Activated naive CD4-positive, alpha-beta T cell treated with anti-CD3 and anti-CD28 coated beads for 36 hours (primary cell): ENCODE results near the gene CRACR2B. TPM values are rescaled to one million over a fixed set of nuclear protein-coding genes. Genes with fewer than 3 reads are reported as not detected.

Source experiments
- CTCF ChIA-PET: fragments of 350-600 bp; sonication (Branson Sonifier 250); formaldehyde crosslinking; loops from one replicate; lab custom pipeline; 2021; ENCODE audit warnings: antibody characterized with exemption; lab: Charles Lee
- DNase-seq: peaks from one replicate; pipeline ENCODE4 v3.0.0-alpha.2; 2020
- H3K27ac Mint-ChIP-seq: one replicate; pipeline ENCODE4 v1.8.0; 2021; ENCODE audit warnings: mild to moderate bottlenecking, mixed read lengths
- H3K27me3 Mint-ChIP-seq: one replicate; pipeline ENCODE4 v1.8.0; 2021; ENCODE audit warnings: low read depth, mixed read lengths
- H3K36me3 Mint-ChIP-seq: one replicate; pipeline ENCODE4 v1.8.0; 2021; ENCODE audit warnings: low read depth, mixed read lengths
- H3K4me1 Mint-ChIP-seq: one replicate; pipeline ENCODE4 v1.8.0; 2021; ENCODE audit warnings: low read depth, mixed read lengths
- H3K4me3 Mint-ChIP-seq: one replicate; pipeline ENCODE4 v1.8.0; 2021; ENCODE audit warnings: mild to moderate bottlenecking, moderate library complexity, mixed read lengths
- H3K9me3 Mint-ChIP-seq: one replicate; pipeline ENCODE4 v1.8.0; 2021; ENCODE audit warnings: mixed read lengths
- intact Hi-C: fragments of 100-400 bp; cut with micrococcal nuclease; formaldehyde crosslinking; loops from one replicate; pipeline ENCODE4 v1.15.1; 2023
- total RNA-seq, 2 experiments: library from RNA; stranded (reverse); gene quantifications; one replicate each; pipeline ENCODE4 v1.2.3, GENCODE V29; 2021

The CRACR2B gene
- total RNA-seq, 2 experiments from 2014 or later, result 0.32 to 0.41 TPM

DNA sequence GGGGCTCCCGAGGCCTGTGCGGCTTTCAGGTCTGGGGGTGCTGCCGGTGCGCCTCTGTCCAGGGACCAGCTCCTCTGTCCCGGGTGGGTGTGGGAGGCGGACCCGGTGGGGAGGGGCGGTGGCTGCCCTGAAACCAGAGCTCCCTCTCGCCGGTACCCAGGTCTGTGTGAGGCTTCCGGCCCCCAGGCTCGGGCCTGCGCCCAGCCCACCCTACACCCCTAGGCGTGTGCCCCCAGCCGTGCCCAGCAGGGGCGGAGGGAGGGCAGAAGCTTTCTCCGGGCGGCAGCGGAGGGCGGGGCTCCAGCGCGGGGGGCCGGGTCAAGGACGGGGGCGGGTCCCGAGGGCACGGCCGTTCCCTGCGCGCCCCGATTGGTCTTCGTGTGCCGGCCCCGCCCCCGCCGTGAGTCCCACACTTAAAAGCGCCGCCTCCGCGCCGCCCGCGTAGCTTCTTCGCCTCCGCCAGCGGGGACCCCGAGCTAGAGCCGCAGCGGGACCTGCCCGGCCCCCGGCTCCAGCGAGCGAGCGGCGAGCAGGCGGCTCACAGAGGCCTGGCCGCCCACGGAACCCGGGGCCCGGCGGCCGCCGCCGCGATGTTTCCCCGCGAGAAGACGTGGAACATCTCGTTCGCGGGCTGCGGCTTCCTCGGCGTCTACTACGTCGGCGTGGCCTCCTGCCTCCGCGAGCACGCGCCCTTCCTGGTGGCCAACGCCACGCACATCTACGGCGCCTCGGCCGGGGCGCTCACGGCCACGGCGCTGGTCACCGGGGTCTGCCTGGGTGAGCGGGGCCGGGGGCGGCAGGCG, 8.4 kb upstream of the CRACR2B start:
- H3K4me3 Mint-ChIP-seq, result peak overlapping the region; percentile 75
- no peaks in the 10 kb centered on the region for H3K9me3 Mint-ChIP-seq
- no peaks in the 10 kb centered on the region for H3K27me3 Mint-ChIP-seq
- peaks cover 3% of the 10 kb centered on the region for H3K36me3 Mint-ChIP-seq
- DNase-seq, result peak; percentile 89
- H3K4me1 Mint-ChIP-seq, result peaks cover 13% of the 10 kb centered on the region
- no peak overlapping the region for H3K27ac Mint-ChIP-seq
- intact Hi-C loops, result loop anchor here (1.0 kb wide), 2 partner anchors 10 to 23 kb away; partner anchors contain the start of gene RPLP2
- CTCF ChIA-PET, result interaction anchor here (1.0 kb wide), 1 partner anchor 15 kb away, joined by 3 read pairs; no protein-coding TSS in a partner anchor

DNA sequence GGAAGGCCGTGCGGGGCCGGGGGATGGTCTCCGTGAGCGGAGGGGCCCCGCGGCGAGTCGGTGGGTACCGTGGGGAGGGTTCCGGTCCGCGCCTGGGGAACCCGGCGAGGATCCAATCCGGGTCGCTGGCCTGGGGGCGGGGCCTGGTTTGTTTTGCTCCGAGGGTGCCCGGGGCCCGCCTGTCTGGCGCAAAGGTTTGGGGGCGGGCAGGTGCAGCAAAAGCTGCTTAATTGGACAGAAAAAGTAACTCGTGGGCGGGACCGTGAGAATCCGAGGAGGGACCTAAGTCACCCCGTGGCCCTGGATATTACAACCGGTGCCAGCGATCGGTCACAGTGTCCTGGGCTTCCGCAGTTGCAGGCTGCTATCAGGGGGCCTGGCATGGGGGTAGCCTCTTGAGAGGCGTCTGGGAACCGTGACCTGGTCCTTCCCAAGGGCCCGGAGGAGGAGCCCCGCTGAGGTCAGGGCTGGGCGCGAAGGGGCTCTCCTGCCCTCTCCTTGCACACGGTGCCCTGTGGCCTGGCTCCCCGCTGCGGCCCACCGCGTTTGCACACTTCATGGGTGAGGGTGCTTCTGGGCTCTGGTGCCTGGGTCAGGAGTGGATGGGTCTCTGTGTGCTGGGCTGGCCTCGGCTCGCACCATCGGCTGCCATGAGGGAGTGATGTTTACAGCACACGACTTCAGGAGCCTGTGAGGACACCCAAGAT, 7.6 kb upstream of the CRACR2B start:
- Mint-ChIP-seq H3K27ac (peak overlapping the region; percentile 61), H3K4me3 (peak overlapping the region; percentile 75), H3K27me3 (no peaks in the 10 kb centered on the region), H3K36me3 (peaks cover 5% of the 10 kb centered on the region), H3K4me1 (peaks cover 13% of the 10 kb centered on the region), H3K9me3 (no peaks in the 10 kb centered on the region)
- CTCF ChIA-PET, result interaction anchor here (1.0 kb wide), 1 partner anchor 14 kb away, joined by 3 read pairs; no protein-coding TSS in a partner anchor
- intact Hi-C loops, result loop anchor here (1.0 kb wide), 4 partner anchors 10 to 24 kb away; partner anchors contain the start of genes POLR2L, RPLP2 and TSPAN4
- peak; percentile 89 for DNase-seq

DNA sequence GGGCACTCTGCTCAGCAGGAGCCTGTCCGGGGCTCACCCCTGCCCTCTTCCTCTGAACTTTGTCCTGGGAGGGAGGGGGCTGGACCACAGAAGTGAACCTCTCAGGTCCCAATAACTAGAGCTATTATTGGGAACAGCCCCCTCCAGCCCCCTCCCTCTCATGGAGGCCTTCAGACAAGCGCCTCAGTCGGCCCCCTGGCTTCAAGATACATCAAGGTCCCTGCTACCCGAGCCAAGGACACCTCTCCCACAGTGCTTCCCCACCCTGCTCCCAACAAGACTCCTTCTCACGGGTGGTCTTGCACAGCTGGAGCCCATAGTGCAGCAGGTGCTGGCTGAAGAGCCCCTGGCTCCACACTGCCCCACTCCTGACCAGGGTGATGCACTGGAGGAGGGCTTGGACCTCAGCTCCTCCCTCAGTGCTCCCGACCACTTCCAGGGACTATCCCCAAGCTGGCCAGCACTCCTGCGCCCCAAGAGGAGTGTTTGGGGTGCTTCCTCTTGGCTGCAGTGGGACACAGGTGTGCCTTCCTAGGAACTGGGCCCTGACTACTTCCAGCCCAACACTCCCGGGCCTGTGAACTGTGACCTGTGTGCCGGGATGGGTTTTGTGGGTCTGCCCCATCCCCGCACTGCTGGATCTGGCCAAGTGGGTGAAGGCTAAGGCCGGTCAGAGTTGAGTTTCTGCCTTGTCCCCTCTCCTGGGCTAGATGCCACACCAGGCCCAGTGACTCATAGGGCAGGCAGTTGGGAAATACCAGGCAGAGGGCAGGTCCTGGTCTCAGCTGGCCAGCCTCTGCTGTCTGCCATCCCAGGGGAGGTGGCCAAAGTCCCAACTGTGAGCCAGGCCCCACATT, 6.8 kb upstream of the CRACR2B start:
- intact Hi-C loops, result loop anchor here (1.0 kb wide), 2 partner anchors 9 to 21 kb away; partner anchors contain the start of genes POLR2L and TSPAN4
- CTCF ChIA-PET, result no interaction called here

DNA sequence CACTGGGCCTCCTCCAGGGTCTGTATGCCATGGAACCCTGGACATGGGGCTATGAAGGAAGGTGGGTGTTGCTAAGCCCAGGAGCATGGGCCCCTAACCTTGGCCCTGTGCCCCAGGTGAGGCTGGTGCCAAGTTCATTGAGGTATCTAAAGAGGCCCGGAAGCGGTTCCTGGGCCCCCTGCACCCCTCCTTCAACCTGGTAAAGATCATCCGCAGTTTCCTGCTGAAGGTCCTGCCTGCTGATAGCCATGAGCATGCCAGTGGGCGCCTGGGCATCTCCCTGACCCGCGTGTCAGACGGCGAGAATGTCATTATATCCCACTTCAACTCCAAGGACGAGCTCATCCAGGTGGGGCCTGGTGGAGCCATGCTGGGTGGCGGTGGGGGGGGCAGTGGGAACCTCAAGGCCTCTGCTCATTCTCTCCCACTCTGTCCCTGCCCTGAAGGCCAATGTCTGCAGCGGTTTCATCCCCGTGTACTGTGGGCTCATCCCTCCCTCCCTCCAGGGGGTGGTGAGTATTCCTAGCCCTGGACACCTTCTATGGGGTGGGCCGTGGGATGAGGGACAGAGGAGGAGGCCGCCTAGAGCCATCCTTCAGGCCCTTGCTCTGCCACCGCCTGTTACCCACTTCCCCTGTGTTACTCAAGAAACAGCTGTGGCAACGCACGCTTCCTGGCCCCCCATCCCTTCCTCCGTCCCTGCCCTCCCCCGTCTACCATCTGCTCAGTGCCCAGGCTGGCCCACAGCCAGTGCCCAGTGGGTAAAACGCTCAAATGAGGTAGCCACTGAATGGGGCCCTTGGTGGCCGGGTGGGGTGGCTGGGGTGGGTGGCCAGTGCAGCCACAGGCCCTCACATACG, 6.0 kb upstream of the CRACR2B start:
- H3K27me3 Mint-ChIP-seq, result peaks cover 3% of the 10 kb centered on the region
- CTCF ChIA-PET, result no interaction called here
- no peak overlapping the region for H3K4me3 Mint-ChIP-seq
- H3K9me3 Mint-ChIP-seq, result no peaks in the 10 kb centered on the region
- no peak for DNase-seq
- intact Hi-C loops, result no loop called here
- peaks cover 17% of the 10 kb centered on the region for H3K4me1 Mint-ChIP-seq
- H3K36me3 Mint-ChIP-seq, result peaks cover 7% of the 10 kb centered on the region
- no peak overlapping the region for H3K27ac Mint-ChIP-seq

More for the DNA sequence above, 6.8 kb upstream of the CRACR2B start:
- H3K36me3 Mint-ChIP-seq, result peaks cover 7% of the 10 kb centered on the region
- H3K4me1 Mint-ChIP-seq, result peaks cover 13% of the 10 kb centered on the region
- no peak for DNase-seq
- H3K9me3 Mint-ChIP-seq, result no peaks in the 10 kb centered on the region
- H3K4me3 Mint-ChIP-seq, result peak overlapping the region; percentile 75
- peak overlapping the region; percentile 61 for H3K27ac Mint-ChIP-seq
- H3K27me3 Mint-ChIP-seq, result no peaks in the 10 kb centered on the region

DNA sequence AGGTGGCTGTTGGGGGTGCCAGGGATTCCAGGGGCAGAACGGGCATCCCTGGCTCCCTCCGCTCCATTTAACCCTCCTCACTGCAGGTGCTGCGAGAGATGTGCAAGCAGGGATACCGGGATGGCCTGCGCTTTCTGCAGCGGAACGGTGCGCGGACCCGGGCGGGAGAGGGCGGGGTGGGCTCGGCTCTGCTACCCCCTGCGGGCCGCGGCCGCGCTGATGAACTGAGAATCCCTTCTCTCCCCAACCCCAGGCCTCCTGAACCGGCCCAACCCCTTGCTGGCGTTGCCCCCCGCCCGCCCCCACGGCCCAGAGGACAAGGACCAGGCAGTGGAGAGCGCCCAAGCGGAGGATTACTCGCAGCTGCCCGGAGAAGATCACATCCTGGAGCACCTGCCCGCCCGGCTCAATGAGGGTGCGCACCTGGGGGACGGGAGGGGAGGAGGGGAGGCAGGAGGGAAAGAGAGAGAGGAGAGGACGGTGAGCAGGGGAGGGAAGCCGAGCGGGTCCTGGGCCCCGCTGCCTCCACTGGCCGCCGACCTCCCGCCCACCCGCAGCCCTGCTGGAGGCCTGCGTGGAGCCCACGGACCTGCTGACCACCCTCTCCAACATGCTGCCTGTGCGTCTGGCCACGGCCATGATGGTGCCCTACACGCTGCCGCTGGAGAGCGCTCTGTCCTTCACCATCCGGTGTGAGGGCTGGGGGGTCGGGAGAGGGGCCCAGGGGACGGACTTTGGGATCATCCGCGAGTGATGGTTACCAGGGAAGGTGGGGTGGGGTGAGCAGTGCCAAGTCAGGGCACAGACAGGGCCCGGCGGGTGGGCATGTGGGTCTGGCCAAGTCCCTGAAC, 4.1 kb upstream of the CRACR2B start:
- H3K4me1 Mint-ChIP-seq, result peaks cover 24% of the 10 kb centered on the region
- no peak overlapping the region for H3K4me3 Mint-ChIP-seq
- DNase-seq, result no peak
- peaks cover 15% of the 10 kb centered on the region for H3K27me3 Mint-ChIP-seq
- peaks cover 7% of the 10 kb centered on the region for H3K36me3 Mint-ChIP-seq
- no peak overlapping the region for H3K27ac Mint-ChIP-seq
- CTCF ChIA-PET, result no interaction called here
- intact Hi-C loops, result no loop called here
- H3K9me3 Mint-ChIP-seq, result no peaks in the 10 kb centered on the region

DNA sequence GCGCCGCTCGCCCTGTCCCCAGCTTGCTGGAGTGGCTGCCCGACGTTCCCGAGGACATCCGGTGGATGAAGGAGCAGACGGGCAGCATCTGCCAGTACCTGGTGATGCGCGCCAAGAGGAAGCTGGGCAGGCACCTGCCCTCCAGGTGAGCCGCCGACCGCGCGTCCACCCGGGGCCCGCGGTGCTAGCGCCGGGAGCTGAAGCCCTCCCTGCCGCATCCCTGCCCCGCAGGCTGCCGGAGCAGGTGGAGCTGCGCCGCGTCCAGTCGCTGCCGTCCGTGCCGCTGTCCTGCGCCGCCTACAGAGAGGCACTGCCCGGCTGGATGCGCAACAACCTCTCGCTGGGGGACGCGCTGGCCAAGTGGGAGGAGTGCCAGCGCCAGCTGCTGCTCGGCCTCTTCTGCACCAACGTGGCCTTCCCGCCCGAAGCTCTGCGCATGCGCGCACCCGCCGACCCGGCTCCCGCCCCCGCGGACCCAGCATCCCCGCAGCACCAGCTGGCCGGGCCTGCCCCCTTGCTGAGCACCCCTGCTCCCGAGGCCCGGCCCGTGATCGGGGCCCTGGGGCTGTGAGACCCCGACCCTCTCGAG, 3.3 kb upstream of the CRACR2B start:
- Mint-ChIP-seq H3K4me1 (peaks cover 28% of the 10 kb centered on the region), H3K27me3 (peaks cover 22% of the 10 kb centered on the region), H3K4me3 (no peak overlapping the region), H3K9me3 (no peaks in the 10 kb centered on the region), H3K27ac (no peak overlapping the region), H3K36me3 (peaks cover 7% of the 10 kb centered on the region)
- no peak for DNase-seq
- intact Hi-C loops, result no loop called here
- CTCF ChIA-PET, result no interaction called here

DNA sequence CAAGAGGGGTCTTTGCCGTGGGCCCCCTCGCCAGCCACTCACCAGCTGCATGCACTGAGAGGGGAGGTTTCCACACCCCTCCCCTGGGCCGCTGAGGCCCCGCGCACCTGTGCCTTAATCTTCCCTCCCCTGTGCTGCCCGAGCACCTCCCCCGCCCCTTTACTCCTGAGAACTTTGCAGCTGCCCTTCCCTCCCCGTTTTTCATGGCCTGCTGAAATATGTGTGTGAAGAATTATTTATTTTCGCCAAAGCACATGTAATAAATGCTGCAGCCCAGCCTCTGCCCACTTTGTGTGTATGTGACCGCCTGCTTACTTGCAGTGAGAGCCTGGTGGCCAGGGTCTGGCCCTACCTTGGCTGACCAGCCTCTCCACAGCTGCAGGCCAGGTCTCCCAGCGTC, 2.8 kb upstream of the CRACR2B start:
- CTCF ChIA-PET, result no interaction called here
- peaks cover 27% of the 10 kb centered on the region for H3K27me3 Mint-ChIP-seq
- H3K36me3 Mint-ChIP-seq, result peaks cover 7% of the 10 kb centered on the region
- H3K9me3 Mint-ChIP-seq, result no peaks in the 10 kb centered on the region
- DNase-seq, result no peak
- intact Hi-C loops, result no loop called here
- H3K4me1 Mint-ChIP-seq, result peaks cover 34% of the 10 kb centered on the region
- no peak overlapping the region for H3K27ac Mint-ChIP-seq
- no peak overlapping the region for H3K4me3 Mint-ChIP-seq

DNA sequence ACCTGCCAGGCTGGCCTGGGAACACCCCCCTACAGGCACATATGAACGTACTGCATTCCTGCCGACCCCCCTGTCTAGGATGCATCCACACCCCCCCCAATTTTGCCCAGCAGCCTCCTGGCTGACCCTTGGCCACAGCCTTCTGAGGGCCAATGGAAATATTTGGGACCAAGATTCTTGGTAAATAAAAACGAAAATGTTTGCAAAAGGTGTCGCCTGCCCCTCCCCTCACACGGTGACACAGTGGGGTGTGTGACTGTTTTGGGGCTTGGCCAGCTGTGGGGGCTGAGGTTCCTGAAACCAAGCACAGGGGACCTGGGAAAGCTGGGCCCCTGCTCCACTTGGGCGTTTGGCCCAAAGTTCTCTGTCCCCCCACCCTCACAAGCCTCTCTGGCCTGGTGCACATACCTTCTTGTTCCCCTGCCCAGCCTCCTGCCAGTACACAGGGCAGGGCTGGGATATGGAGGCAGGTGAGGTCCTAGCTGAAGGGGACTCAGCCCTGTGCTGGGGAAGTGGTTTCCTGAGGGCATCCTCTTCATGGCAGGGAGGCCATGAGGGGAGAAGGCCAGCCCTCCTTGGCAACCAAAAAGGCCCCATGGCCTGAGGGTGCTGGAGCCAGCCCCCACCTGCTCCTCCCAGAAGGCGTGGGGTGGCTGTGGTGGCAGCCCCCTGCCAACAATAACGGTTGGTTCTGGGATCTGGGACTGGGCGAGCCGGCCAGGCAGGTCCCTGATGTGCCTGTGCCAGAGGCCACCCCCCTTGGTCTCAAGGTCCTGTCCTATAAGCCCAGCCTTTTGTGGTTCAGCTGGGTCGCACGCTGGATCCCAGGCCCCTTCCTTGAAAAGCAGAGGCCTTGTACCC, 2.1 kb upstream of the CRACR2B start:
- H3K27ac Mint-ChIP-seq, result no peak overlapping the region
- peaks cover 7% of the 10 kb centered on the region for H3K36me3 Mint-ChIP-seq
- intact Hi-C loops, result no loop called here
- peaks cover 33% of the 10 kb centered on the region for H3K4me1 Mint-ChIP-seq
- no peak overlapping the region for H3K4me3 Mint-ChIP-seq
- DNase-seq, result no peak
- H3K27me3 Mint-ChIP-seq, result peaks cover 27% of the 10 kb centered on the region
- H3K9me3 Mint-ChIP-seq, result no peaks in the 10 kb centered on the region
- CTCF ChIA-PET, result no interaction called here

DNA sequence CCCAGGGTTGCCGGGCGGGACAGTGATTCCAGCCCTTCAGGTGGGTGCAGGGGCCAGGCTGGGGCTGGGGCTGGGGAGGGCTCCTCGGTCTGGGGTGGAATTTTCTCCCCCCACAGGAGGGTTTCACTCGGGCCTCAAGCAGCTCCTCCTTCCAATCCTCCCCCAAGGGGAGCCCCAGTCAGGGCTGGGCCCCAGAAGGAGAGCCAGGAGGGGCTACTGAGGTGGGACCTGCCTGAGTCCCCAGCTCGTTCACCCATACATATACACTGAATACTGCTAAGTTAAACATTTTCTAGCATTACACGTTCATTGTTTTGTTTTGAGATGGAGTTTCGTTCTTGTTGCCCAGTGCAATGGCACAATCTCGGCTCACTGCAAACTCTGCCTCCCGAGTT, 1.5 kb upstream of the CRACR2B start:
- Mint-ChIP-seq H3K4me3 (no peak overlapping the region), H3K27me3 (peaks cover 30% of the 10 kb centered on the region), H3K9me3 (no peaks in the 10 kb centered on the region), H3K36me3 (peaks cover 7% of the 10 kb centered on the region), H3K27ac (no peak overlapping the region), H3K4me1 (peaks cover 29% of the 10 kb centered on the region)
- intact Hi-C loops, result no loop called here
- CTCF ChIA-PET, result no interaction called here
- DNase-seq, result no peak

DNA sequence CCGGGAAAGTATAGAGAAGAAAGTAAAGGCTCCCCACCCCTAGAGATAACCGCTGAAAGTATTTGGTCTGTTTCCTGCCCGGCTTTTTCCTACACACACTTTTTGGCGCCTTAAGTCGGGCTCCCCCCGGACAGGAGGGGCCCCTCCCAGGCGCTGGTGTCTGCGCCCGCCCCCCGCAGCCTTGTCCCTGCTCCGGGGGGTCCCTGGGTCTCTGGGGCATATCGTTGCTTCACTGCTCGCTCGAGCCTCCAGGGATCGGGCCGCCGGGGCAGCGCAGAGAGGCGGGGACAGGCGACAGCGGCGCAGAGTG, 928 bp upstream of the CRACR2B start:
- H3K9me3 Mint-ChIP-seq, result no peaks in the 10 kb centered on the region
- peaks cover 32% of the 10 kb centered on the region for H3K4me1 Mint-ChIP-seq
- CTCF ChIA-PET, result no interaction called here
- H3K4me3 Mint-ChIP-seq, result peak overlapping the region; percentile 48
- no peak for DNase-seq
- peaks cover 7% of the 10 kb centered on the region for H3K36me3 Mint-ChIP-seq
- peaks cover 35% of the 10 kb centered on the region for H3K27me3 Mint-ChIP-seq
- no peak overlapping the region for H3K27ac Mint-ChIP-seq
- intact Hi-C loops, result no loop called here
